GM18870 (cell line): Measurements from ENCODE around the gene OR6P1.

ENCODE experiments used
- ATAC-seq: cut with Tn5 transposase; IDR thresholded peaks from one replicate; pipeline ENCODE4 v1.9.1; 2021; ENCODE audit warnings: moderate library complexity; ENCODE audit not compliant: unreplicated experiment

The OR6P1 gene

DNA sequence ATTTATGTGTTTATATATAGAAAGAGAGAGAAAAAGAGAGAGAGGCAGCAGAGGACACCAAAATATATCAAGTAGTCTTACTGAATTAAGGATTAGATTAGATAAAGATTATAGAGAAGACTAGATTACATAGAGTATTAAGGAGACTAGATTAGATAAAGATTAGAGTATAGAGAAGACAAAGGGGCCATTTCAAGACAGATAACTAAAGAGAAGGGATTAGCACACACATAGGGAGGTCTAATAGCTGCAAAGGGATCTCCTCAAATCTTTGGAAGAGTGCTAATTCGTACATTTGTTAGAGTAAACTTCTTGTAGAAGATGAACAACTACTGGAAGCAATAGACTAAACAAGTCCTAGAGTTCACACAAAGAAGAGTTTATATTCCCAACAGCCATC is 50.4 kb downstream of the OR6P1 start:
- no peak for ATAC-seq

DNA sequence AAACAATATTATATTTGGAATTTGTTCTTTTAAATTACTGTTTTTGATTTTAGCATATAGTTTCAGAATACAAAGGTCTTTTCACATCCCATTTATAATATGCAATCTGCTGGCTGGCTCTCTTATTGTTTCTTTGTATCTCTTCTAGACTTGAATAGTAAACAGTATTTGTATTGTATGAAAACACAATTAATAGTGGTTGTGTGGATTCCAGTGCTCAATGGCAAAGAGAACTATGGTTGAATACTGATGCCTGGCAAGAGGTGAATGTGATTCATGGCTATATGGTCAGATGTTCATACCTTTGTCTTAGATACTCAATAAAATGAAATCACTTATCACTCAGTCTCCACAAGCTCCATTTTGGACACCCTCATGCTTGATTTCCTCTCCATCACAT is 53.4 kb downstream of the OR6P1 start:
- ATAC-seq = no peak
